Endothelial cell of umbilical vein (primary cell): Measurements from ENCODE around the gene MAP3K7CL. TPM values are rescaled to one million over a fixed set of nuclear protein-coding genes. Genes with fewer than 3 reads are reported as not detected.
A peak's percentile ranks its signal among the peaks of the same experiment; 100 is the strongest.

Experiments used
- BruUV-seq: library from RNA; stranded (reverse); fragments of 400-500 nt; replicated peaks from 2 replicates; lab custom pipeline; 2021; lab: Mats Ljungman, UMichigan
- CTCF ChIA-PET: fragments of 300-600, 350-600 bp; sonication (Branson Sonifier 250); formaldehyde crosslinking; loops from one replicate; lab custom pipeline; 2021; ENCODE audit warnings: antibody characterized with exemption, inconsistent platforms; lab: Charles Lee
- POLR2A ChIA-PET: fragments of 300-600, 350-600 bp; sonication (Branson Sonifier 250); formaldehyde crosslinking; loops from one replicate; lab custom pipeline; 2021; ENCODE audit warnings: antibody characterized with exemption, inconsistent platforms; lab: Charles Lee
- DNase-seq: peaks from one replicate; pipeline ENCODE4 v3.0.0-alpha.2; 2011; ENCODE audit warnings: low read depth, low spot score
- FAIRE-seq: peaks from 2 replicates; lab custom pipeline; 2011; peaks lifted over from hg19 to GRCh38; lab: Jason Lieb, UNC
- H2AFZ ChIP-seq: 2 replicates; pipeline ENCODE4 v1.6.0; 2012; ENCODE audit warnings: low read depth, low read length, control low read depth, inconsistent platforms
- H3K27ac ChIP-seq: 2 replicates; pipeline ENCODE4 v1.5.1; 2011; ENCODE audit warnings: low read depth, mild to moderate bottlenecking, control low read depth, low read length, moderate library complexity; ENCODE audit not compliant: insufficient read depth
- H3K27me3 ChIP-seq, 2 experiments: 2 replicates each; pipeline versions ENCODE4 v1.6.0 to v1.6.1; 2011; ENCODE audit warnings: low read length in 2 of 2, mixed read lengths in 1 of 2; ENCODE audit not compliant: control insufficient read depth in 2 of 2, insufficient read depth in 2 of 2
- H3K36me3 ChIP-seq, 2 experiments: 2 replicates in 1 of 2; 3 replicates in 1 of 2; pipeline ENCODE4 v1.5.1; 2011; ENCODE audit warnings: low read length in 2 of 2, mild to moderate bottlenecking in 1 of 2, moderate library complexity in 1 of 2; ENCODE audit not compliant: control insufficient read depth in 2 of 2, insufficient read depth in 2 of 2; ENCODE audit errors: extremely low read depth in 1 of 2
- H3K4me1 ChIP-seq: 3 replicates; pipeline ENCODE4 v1.5.1; 2011; ENCODE audit warnings: mild to moderate bottlenecking, low read length; ENCODE audit not compliant: control insufficient read depth, insufficient read depth; ENCODE audit errors: extremely low read depth
- H3K4me2 ChIP-seq: 2 replicates; pipeline ENCODE4 v1.6.1; 2011; ENCODE audit warnings: low read length, control low read depth, mixed read lengths; ENCODE audit not compliant: insufficient read depth
- H3K4me3 ChIP-seq, 3 experiments: fragments of 200-600 bp in 1 of 3; sonication (generic), shearing (Covaris generic) in 1 of 3; replicated peaks in 1 of 3; 2 replicates each; pipeline ENCODE4 v1.5.1; 2011 to 2016; ENCODE audit warnings: control low read depth in 3 of 3, low read length in 3 of 3, mild to moderate bottlenecking in 2 of 3, inconsistent platforms in 1 of 3, low read depth in 1 of 3, moderate library complexity in 1 of 3; ENCODE audit not compliant: insufficient read depth in 1 of 3
- H3K79me2 ChIP-seq: 2 replicates; pipeline ENCODE4 v1.6.0; 2012; ENCODE audit warnings: low read length, inconsistent platforms; ENCODE audit not compliant: control insufficient read depth, insufficient read depth
- H3K9ac ChIP-seq: replicated peaks from 2 replicates; pipeline ENCODE3; 2011; ENCODE audit warnings: low read length, control low read depth; ENCODE audit not compliant: insufficient read depth; ENCODE audit errors: extremely low read depth
- H3K9me1 ChIP-seq: replicated peaks from 3 replicates; pipeline ENCODE4 v1.6.0; 2011; ENCODE audit warnings: mild to moderate bottlenecking, low read length; ENCODE audit not compliant: control insufficient read depth, insufficient read depth; ENCODE audit errors: extremely low read depth
- H3K9me3 ChIP-seq: replicated peaks from 2 replicates; pipeline ENCODE4 v1.5.1; 2012; ENCODE audit warnings: low read length, inconsistent platforms; ENCODE audit not compliant: control insufficient read depth, insufficient read depth
- H4K20me1 ChIP-seq: replicated peaks from 2 replicates; pipeline ENCODE3; 2011; ENCODE audit warnings: mild to moderate bottlenecking, low read length; ENCODE audit not compliant: control insufficient read depth, insufficient read depth; ENCODE audit errors: extremely low read depth
- EZH2 ChIP-seq: IDR thresholded peaks from 2 replicates; pipeline ENCODE4 v1.6.1; 2012; ENCODE audit warnings: borderline replicate concordance, low read depth, mild to moderate bottlenecking, moderate library complexity, low read length, inconsistent platforms; ENCODE audit not compliant: severe bottlenecking
- FOS ChIP-seq: IDR thresholded peaks from 2 replicates; pipeline ENCODE4 v1.6.1; 2011; ENCODE audit warnings: mild to moderate bottlenecking, low read length, moderate library complexity, borderline replicate concordance; ENCODE audit not compliant: insufficient read depth
- GATA2 ChIP-seq: IDR thresholded peaks from 2 replicates; pipeline ENCODE4 v1.7.0; 2011; ENCODE audit warnings: low read depth, mild to moderate bottlenecking, moderate library complexity, mixed read lengths, low read length; ENCODE audit not compliant: insufficient read length, insufficient read depth
- JUN ChIP-seq: IDR thresholded peaks from 2 replicates; pipeline ENCODE4 v1.6.1; 2011; ENCODE audit warnings: borderline replicate concordance, low read depth; ENCODE audit not compliant: insufficient read length, insufficient read depth
- MYC ChIP-seq: IDR thresholded peaks from one replicate; pipeline ENCODE4 v1.6.1; 2011; ENCODE audit warnings: mild to moderate bottlenecking, low read depth, low read length
- POLR2A ChIP-seq: IDR thresholded peaks from 2 replicates; pipeline ENCODE4 v1.6.1; 2012; ENCODE audit warnings: low read depth, mild to moderate bottlenecking, control low read depth, low read length
- POLR2AphosphoS5 ChIP-seq: IDR thresholded peaks from 2 replicates; pipeline ENCODE4 v1.6.1; 2012; ENCODE audit warnings: low read depth, mild to moderate bottlenecking, control low read depth, low read length, moderate library complexity; ENCODE audit not compliant: insufficient read depth
- dilution Hi-C: fragments of 300-500 bp; cut with MboI; formaldehyde crosslinking; loops from one replicate; pipeline ENCODE4 v1.15.0; 2019; ENCODE audit warnings: low sequenced_read_pairs; ENCODE audit not compliant: extremely low pct_ligation_motif_present
- intact Hi-C: fragments of 100-400 bp; cut with micrococcal nuclease; formaldehyde crosslinking; loops from one replicate; pipeline ENCODE4 v1.10.0; 2022
- polyA plus RNA-seq, 4 experiments: library from polyadenylated mRNA; depleted of rRNA in 3 of 4; stranded (reverse) in 3 of 4; unstranded in 1 of 4; fragments of >200 nt; gene quantifications; 2 replicates each; pipeline versions ENCODE4 v1.2.1 to v1.2.3, GENCODE V29; 2011 to 2012; ENCODE audit warnings: missing spikeins in 1 of 4
- total RNA-seq: library from RNA; stranded (reverse); gene quantifications from 2 replicates; pipeline ENCODE4 v1.2.3, GENCODE V29; 2021
- TF ChIP-seq, protein P1 (sequence below): IDR thresholded peaks from 2 replicates; pipeline ENCODE4 v1.6.1; 2011; ENCODE audit not compliant: insufficient read depth, insufficient read length
- TF ChIP-seq, protein P2 (sequence below), 2 donors: IDR thresholded peaks; 1 replicate in 1 of 2; 2 replicates in 1 of 2; pipeline ENCODE4 v1.5.1; 2011; ENCODE audit warnings: low read length in 2 of 2, mild to moderate bottlenecking in 2 of 2, moderate library complexity in 2 of 2, control low read depth in 1 of 2, inconsistent platforms in 1 of 2, low read depth in 1 of 2; ENCODE audit not compliant: insufficient read depth in 1 of 2; ENCODE audit errors: extremely low read depth in 1 of 2

The MAP3K7CL gene
- total and polyA plus RNA-seq, 2 donors (not counting 3 experiments of a cell fraction or from before 2014, with no cell fraction given) = 6.1 to 8.1 TPM

DNA sequence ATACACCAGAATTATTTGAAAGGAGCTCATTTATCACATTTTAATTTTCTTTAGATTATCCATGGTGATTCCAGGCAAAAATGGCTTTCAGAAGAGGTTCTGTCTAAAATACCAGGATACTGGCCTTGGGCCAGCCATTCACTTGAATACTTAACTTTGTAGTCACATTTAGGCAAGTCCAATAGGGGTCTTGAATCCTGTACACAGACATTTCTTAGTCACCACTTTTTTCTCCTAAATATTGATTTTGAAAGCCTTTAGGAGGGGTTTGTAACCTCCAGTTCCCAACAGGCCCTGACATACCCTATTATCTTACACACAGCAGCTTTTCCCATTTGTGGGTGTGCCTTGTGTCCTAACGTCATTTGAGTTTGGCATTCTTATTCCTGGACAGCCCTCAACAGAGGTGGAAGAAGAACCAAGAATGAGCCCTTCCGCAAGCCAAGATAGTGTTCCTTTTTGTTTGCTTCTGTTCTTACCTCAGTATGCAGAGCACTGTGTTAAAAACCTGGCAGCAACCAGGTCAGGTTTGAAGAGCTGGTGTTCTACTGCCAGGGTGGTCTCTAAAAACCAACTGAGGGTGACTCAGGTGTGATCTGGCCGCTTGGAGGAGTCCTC is 19.5 kb downstream of the MAP3K7CL start:
- CTCF ChIA-PET = interaction anchor here (0.7 to 1.1 kb wide), 4 partner anchors 13 to 62 kb away, joined by 3 to 6 read pairs (median 4); no protein-coding TSS in a partner anchor
- H2AFZ ChIP-seq = no peak overlapping the region
- intact Hi-C loops = no loop called here
- no peaks in the 10 kb centered on the region for H4K20me1 ChIP-seq
- no peaks in the 10 kb centered on the region for H3K27me3 ChIP-seq
- dilution Hi-C loops = no loop called here
- H3K9me3 ChIP-seq = no peaks in the 10 kb centered on the region
- DNase-seq = peak; percentile 23
- no TSS peak for BruUV-seq
- H3K36me3 ChIP-seq = no peaks in the 10 kb centered on the region
- H3K4me1 ChIP-seq = peaks cover 24% of the 10 kb centered on the region
- no peak overlapping the region for H3K27ac ChIP-seq
- FAIRE-seq = no peak
- POLR2A ChIA-PET = no interaction called here
- H3K9me1 ChIP-seq = no peaks in the 10 kb centered on the region
- no peak overlapping the region for H3K9ac ChIP-seq
- no peak overlapping the region for H3K4me2 ChIP-seq
- TF ChIP-seq MYC (no peak), JUN (no peak), GATA2 (no peak), EZH2 (no peak), POLR2A (no peak), POLR2AphosphoS5 (no peak), FOS (no peak)
- TF ChIP-seq, protein P1, sequence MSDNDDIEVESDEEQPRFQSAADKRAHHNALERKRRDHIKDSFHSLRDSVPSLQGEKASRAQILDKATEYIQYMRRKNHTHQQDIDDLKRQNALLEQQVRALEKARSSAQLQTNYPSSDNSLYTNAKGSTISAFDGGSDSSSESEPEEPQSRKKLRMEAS = no peak
- TF ChIP-seq, protein P2, sequence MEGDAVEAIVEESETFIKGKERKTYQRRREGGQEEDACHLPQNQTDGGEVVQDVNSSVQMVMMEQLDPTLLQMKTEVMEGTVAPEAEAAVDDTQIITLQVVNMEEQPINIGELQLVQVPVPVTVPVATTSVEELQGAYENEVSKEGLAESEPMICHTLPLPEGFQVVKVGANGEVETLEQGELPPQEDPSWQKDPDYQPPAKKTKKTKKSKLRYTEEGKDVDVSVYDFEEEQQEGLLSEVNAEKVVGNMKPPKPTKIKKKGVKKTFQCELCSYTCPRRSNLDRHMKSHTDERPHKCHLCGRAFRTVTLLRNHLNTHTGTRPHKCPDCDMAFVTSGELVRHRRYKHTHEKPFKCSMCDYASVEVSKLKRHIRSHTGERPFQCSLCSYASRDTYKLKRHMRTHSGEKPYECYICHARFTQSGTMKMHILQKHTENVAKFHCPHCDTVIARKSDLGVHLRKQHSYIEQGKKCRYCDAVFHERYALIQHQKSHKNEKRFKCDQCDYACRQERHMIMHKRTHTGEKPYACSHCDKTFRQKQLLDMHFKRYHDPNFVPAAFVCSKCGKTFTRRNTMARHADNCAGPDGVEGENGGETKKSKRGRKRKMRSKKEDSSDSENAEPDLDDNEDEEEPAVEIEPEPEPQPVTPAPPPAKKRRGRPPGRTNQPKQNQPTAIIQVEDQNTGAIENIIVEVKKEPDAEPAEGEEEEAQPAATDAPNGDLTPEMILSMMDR (IDR thresholded peaks at IDR 0.05; ENCODE audit: extremely low read depth in 1 of 2, insufficient read depth in 1 of 2, low read depth in 1 of 2, low read length in 2 of 2) = no peak
- no peak overlapping the region for H3K4me3 ChIP-seq
- H3K79me2 ChIP-seq = no peaks in the 10 kb centered on the region
